A673 (cell line): ENCODE results near the gene HNF4A.

Experiments
- CTCF ChIP-seq: fragments of 300-800, 200-600 bp; sonication (generic); conservative IDR thresholded peaks from 2 replicates; pipeline ENCODE4 v1.5.1; 2017; ENCODE audit warnings: low read depth, mild to moderate bottlenecking, antibody characterized with exemption, low read length, moderate library complexity, mixed read lengths
- EZH2 ChIP-seq: fragments of 200-600 bp; sonication (generic); IDR thresholded peaks from 2 replicates; pipeline ENCODE4 v1.6.1; 2017; ENCODE audit warnings: borderline replicate concordance, low read depth, mild to moderate bottlenecking, mixed read lengths, antibody characterized with exemption, low read length; ENCODE audit not compliant: poor library complexity, severe bottlenecking

GRCh38 chr20:44399446-44399845 lies 43.9 kb downstream of the HNF4A start:
- TF ChIP-seq CTCF, result no peak
- TF ChIP-seq EZH2, result no peak
